Stimulated activated CD8-positive, alpha-beta memory T cell treated with anti-CD3 and anti-CD28 coated beads, Interleukin-4, amount 100 ng/mL, for 1 hour (primary cell): ENCODE results near the gene ALPL.

Source experiments
- DNase-seq, 2 donors: peaks; one replicate each; pipeline ENCODE4 v3.0.0-alpha.2; 2020; ENCODE audit warnings: low read depth in 2 of 2, low spot score in 1 of 2

The ALPL gene

GRCh38 chr1:21526441-21526840 lies 17.2 kb downstream of the ALPL start:
- no peak for DNase-seq

GRCh38 chr1:21530368-21531016 lies 21.3 kb downstream of the ALPL start:
- no peak for DNase-seq

- no peak for DNase-seq
Measured at GRCh38 chr1:21531241-21531640, 22.0 kb downstream of the ALPL start.

GRCh38 chr1:21532496-21532895 lies 23.3 kb downstream of the ALPL start:
- no peak for DNase-seq

- DNase-seq = no peak
Measured at GRCh38 chr1:21532992-21533534, 23.8 kb downstream of the ALPL start.

- no peak for DNase-seq
Measured at GRCh38 chr1:21534146-21534545, 24.9 kb downstream of the ALPL start.

- DNase-seq = no peak
Measured at GRCh38 chr1:21534674-21535378, 25.6 kb downstream of the ALPL start.

- DNase-seq = no peak
Measured at GRCh38 chr1:21536218-21536617, 27.0 kb downstream of the ALPL start.

- DNase-seq = no peak
Measured at GRCh38 chr1:21537511-21537931, 28.3 kb downstream of the ALPL start.

- DNase-seq = no peak
Measured at GRCh38 chr1:21537932-21538630, 28.9 kb downstream of the ALPL start.

- DNase-seq = no peak
Measured at GRCh38 chr1:21539933-21540332, 30.7 kb downstream of the ALPL start.

- no peak for DNase-seq
Measured at GRCh38 chr1:21541329-21541728, 32.1 kb downstream of the ALPL start.

- no peak for DNase-seq
Measured at GRCh38 chr1:21541835-21542234, 32.6 kb downstream of the ALPL start.

GRCh38 chr1:21543598-21543997 lies 34.4 kb downstream of the ALPL start:
- DNase-seq = no peak

- no peak for DNase-seq
Measured at GRCh38 chr1:21544095-21544494, 34.9 kb downstream of the ALPL start.

- DNase-seq = no peak
Measured at GRCh38 chr1:21546122-21546825, 37.1 kb downstream of the ALPL start.

GRCh38 chr1:21547876-21548275 lies 38.7 kb downstream of the ALPL start:
- DNase-seq = no peak

GRCh38 chr1:21550097-21550496 lies 40.9 kb downstream of the ALPL start:
- DNase-seq = no peak

GRCh38 chr1:21550866-21551475 lies 41.7 kb downstream of the ALPL start:
- no peak for DNase-seq

- no peak for DNase-seq
Measured at GRCh38 chr1:21552715-21553114, 43.5 kb downstream of the ALPL start.
